Measurements from ENCODE around the gene C1R.

Gene C1R

GRCh38 chr12:7127916-7128626 is 35.8 kb upstream of the C1R start:
- no peaks in the 10 kb centered on the region for H3K9me3 ChIP-seq (ENCODE audit: insufficient read depth, low read length)
- H3K36me3 ChIP-seq (ENCODE audit: low read length), result no peaks in the 10 kb centered on the region
- no peaks in the 10 kb centered on the region for H4K20me1 ChIP-seq (ENCODE audit: low read depth, low read length)
- H3K79me2 ChIP-seq (ENCODE audit: insufficient read depth, low read length), result no peaks in the 10 kb centered on the region
- no peak overlapping the region for H3K4me3 ChIP-seq (ENCODE audit: insufficient read depth, low read length, poor library complexity, severe bottlenecking)
- no peaks in the 10 kb centered on the region for H3F3A ChIP-seq (ENCODE audit: insufficient read depth)
- no peak overlapping the region for H2AFZ ChIP-seq (ENCODE audit: low read depth, low read length, severe bottlenecking)
- TF ChIP-seq CTCF (IDR thresholded peaks at IDR 0.05; ENCODE audit: insufficient read depth, low read length, poor library complexity, severe bottlenecking) (no peak), EZH2phosphoT487 (conservative IDR thresholded peaks at IDR 0.05; ENCODE audit: low read length) (no peak)
- no peak overlapping the region for H3K27ac ChIP-seq (ENCODE audit: low read depth, low read length)
- H3K27me3 ChIP-seq (ENCODE audit: low read length), result no peaks in the 10 kb centered on the region
- no peaks in the 10 kb centered on the region for H3K9me2 ChIP-seq (replicated peaks; ENCODE audit: insufficient read depth, low read length)
- no peak overlapping the region for H3K4me2 ChIP-seq (ENCODE audit: low read depth, low read length, poor library complexity, severe bottlenecking)
- H3K9ac ChIP-seq (ENCODE audit: low read length), result no peak overlapping the region

- Histone ChIP-seq H3K36me3 (ENCODE audit: low read length) (no peaks in the 10 kb centered on the region), H3K9ac (ENCODE audit: low read length) (no peak overlapping the region), H3K9me2 (replicated peaks; ENCODE audit: insufficient read depth, low read length) (no peaks in the 10 kb centered on the region), H3K4me2 (ENCODE audit: low read depth, low read length, poor library complexity, severe bottlenecking) (no peak overlapping the region), H4K20me1 (ENCODE audit: low read depth, low read length) (no peaks in the 10 kb centered on the region), H3K9me3 (ENCODE audit: insufficient read depth, low read length) (no peaks in the 10 kb centered on the region), H3F3A (ENCODE audit: insufficient read depth) (no peaks in the 10 kb centered on the region), H3K4me3 (ENCODE audit: insufficient read depth, low read length, poor library complexity, severe bottlenecking) (no peak overlapping the region), H2AFZ (ENCODE audit: low read depth, low read length, severe bottlenecking) (no peak overlapping the region), H3K79me2 (ENCODE audit: insufficient read depth, low read length) (no peaks in the 10 kb centered on the region), H3K27ac (ENCODE audit: low read depth, low read length) (no peak overlapping the region), H3K27me3 (ENCODE audit: low read length) (no peaks in the 10 kb centered on the region)
- no peak for TF ChIP-seq CTCF (IDR thresholded peaks at IDR 0.05; ENCODE audit: insufficient read depth, low read length, poor library complexity, severe bottlenecking)
- no peak for TF ChIP-seq EZH2phosphoT487 (conservative IDR thresholded peaks at IDR 0.05; ENCODE audit: low read length)
Observed at GRCh38 chr12:7125632-7126227, 33.5 kb upstream of the C1R start.

- Histone ChIP-seq H3K27ac (ENCODE audit: low read depth, low read length) (no peak overlapping the region), H3F3A (ENCODE audit: insufficient read depth) (no peaks in the 10 kb centered on the region), H3K79me2 (ENCODE audit: insufficient read depth, low read length) (no peaks in the 10 kb centered on the region), H2AFZ (ENCODE audit: low read depth, low read length, severe bottlenecking) (no peak overlapping the region), H3K9me3 (ENCODE audit: insufficient read depth, low read length) (no peaks in the 10 kb centered on the region), H3K4me2 (ENCODE audit: low read depth, low read length, poor library complexity, severe bottlenecking) (no peak overlapping the region), H3K36me3 (ENCODE audit: low read length) (no peaks in the 10 kb centered on the region), H3K9ac (ENCODE audit: low read length) (no peak overlapping the region), H3K9me2 (replicated peaks; ENCODE audit: insufficient read depth, low read length) (no peaks in the 10 kb centered on the region), H3K27me3 (ENCODE audit: low read length) (no peaks in the 10 kb centered on the region), H3K4me3 (ENCODE audit: insufficient read depth, low read length, poor library complexity, severe bottlenecking) (no peak overlapping the region), H4K20me1 (ENCODE audit: low read depth, low read length) (no peaks in the 10 kb centered on the region)
- TF ChIP-seq CTCF (IDR thresholded peaks at IDR 0.05; ENCODE audit: insufficient read depth, low read length, poor library complexity, severe bottlenecking) (no peak), EZH2phosphoT487 (conservative IDR thresholded peaks at IDR 0.05; ENCODE audit: low read length) (no peak)
Observed at GRCh38 chr12:7123806-7124522, 31.7 kb upstream of the C1R start.
